Measurements from ENCODE around the gene ATG7. TPM values are rescaled to one million over a fixed set of nuclear protein-coding genes. Genes with fewer than 3 reads are reported as not detected.

Gene ATG7
- total and polyA plus RNA-seq, 4 donors = 7.4 to 53.8 (median 15.6) TPM

GRCh38 chr3:11521167-11521566 is 249.0 kb downstream of the ATG7 start:
- Histone ChIP-seq H3K9ac (ENCODE audit: low read depth in 1 of 2, low read length in 2 of 2) (no peak overlapping the region), H3K27ac (ENCODE audit: low read depth in 1 of 2, low read length in 2 of 2) (no peak overlapping the region), H3K4me3 (ENCODE audit: low read depth in 1 of 3, low read length in 3 of 3) (no peak overlapping the region), H3K27me3 (ENCODE audit: control insufficient read depth in 4 of 4, insufficient read depth in 4 of 4, low read length in 3 of 4) (no peaks in the 10 kb centered on the region), H3K36me3 (ENCODE audit: control insufficient read depth in 4 of 4, insufficient read depth in 3 of 4, low read depth in 1 of 4, low read length in 3 of 4) (no peaks in the 10 kb centered on the region), H3K9me3 (ENCODE audit: control insufficient read depth in 4 of 4, low read length in 3 of 4) (no peaks in the 10 kb centered on the region), H3K4me1 (ENCODE audit: control insufficient read depth in 4 of 4, insufficient read depth in 4 of 4, low read length in 3 of 4) (no peaks in the 10 kb centered on the region)
- TF ChIP-seq RAD21 (IDR thresholded peaks at IDR 0.05) (no peak), FOXA1 (IDR thresholded peaks at IDR 0.05) (no peak), JUND (IDR thresholded peaks at IDR 0.05) (no peak), ATF3 (IDR thresholded peaks at IDR 0.05) (no peak), TAF1 (conservative IDR thresholded peaks at IDR 0.05) (no peak), NR2F2 (IDR thresholded peaks at IDR 0.05) (no peak), HNF4A (conservative IDR thresholded peaks at IDR 0.05) (no peak), SP1 (IDR thresholded peaks at IDR 0.05) (no peak), RXRA (IDR thresholded peaks at IDR 0.05) (no peak), HNF4G (IDR thresholded peaks at IDR 0.05) (no peak), FOXA2 (IDR thresholded peaks at IDR 0.05) (no peak), CTCF (IDR thresholded peaks at IDR 0.05; ENCODE audit: low read depth, low read length, missing input control) (no peak), ZBTB33 (IDR thresholded peaks at IDR 0.05) (no peak), MAX (IDR thresholded peaks at IDR 0.05) (no peak), REST (IDR thresholded peaks at IDR 0.05) (no peak)
- 98% methylated on average over 8 of the region's 8 CpGs for WGBS
- no peak for DNase-seq (ENCODE audit: low spot score)

- no peak for DNase-seq (ENCODE audit: low spot score)
- H3K9ac ChIP-seq (ENCODE audit: low read depth in 1 of 2, low read length in 2 of 2) = no peak overlapping the region
- no peaks in the 10 kb centered on the region for H3K4me1 ChIP-seq (ENCODE audit: control insufficient read depth in 4 of 4, insufficient read depth in 4 of 4, low read length in 3 of 4)
- 97% methylated on average over 5 of the region's 5 CpGs for WGBS
- H3K9me3 ChIP-seq (ENCODE audit: control insufficient read depth in 4 of 4, low read length in 3 of 4) = no peaks in the 10 kb centered on the region
- H3K36me3 ChIP-seq (ENCODE audit: control insufficient read depth in 4 of 4, insufficient read depth in 3 of 4, low read depth in 1 of 4, low read length in 3 of 4) = no peaks in the 10 kb centered on the region
- H3K4me3 ChIP-seq (ENCODE audit: low read depth in 1 of 3, low read length in 3 of 3) = no peak overlapping the region
- H3K27ac ChIP-seq (ENCODE audit: low read depth in 1 of 2, low read length in 2 of 2) = no peak overlapping the region
- no peaks in the 10 kb centered on the region for H3K27me3 ChIP-seq (ENCODE audit: control insufficient read depth in 4 of 4, insufficient read depth in 4 of 4, low read length in 3 of 4)
- TF ChIP-seq REST (IDR thresholded peaks at IDR 0.05) (no peak), MAX (IDR thresholded peaks at IDR 0.05) (no peak), JUND (IDR thresholded peaks at IDR 0.05) (no peak), ATF3 (IDR thresholded peaks at IDR 0.05) (no peak), FOXA1 (IDR thresholded peaks at IDR 0.05) (no peak), TAF1 (conservative IDR thresholded peaks at IDR 0.05) (no peak), NR2F2 (IDR thresholded peaks at IDR 0.05) (no peak), EGR1 (IDR thresholded peaks at IDR 0.05; ENCODE audit: low read depth in 2 of 2) (no peak), CTCF (IDR thresholded peaks at IDR 0.05; ENCODE audit: low read depth, low read length, missing input control) (no peak), YY1 (IDR thresholded peaks at IDR 0.05) (no peak), HNF4G (IDR thresholded peaks at IDR 0.05) (no peak)
These were observed 250.2 kb downstream of the ATG7 start for GRCh38 chr3:11522398-11522715.
